GM10266 (cell line): ENCODE measurements around the gene KRTAP6-2.

ENCODE experiments used
- DNase-seq: peaks from one replicate; pipeline ENCODE4 v3.0.0; 2012; ENCODE audit errors: extremely low spot score
- TF ChIP-seq, protein P1 (sequence below): IDR thresholded peaks from 2 replicates; pipeline ENCODE4 v1.5.1; 2012; ENCODE audit warnings: mild to moderate bottlenecking, low read depth; ENCODE audit not compliant: control insufficient read depth, insufficient read depth; ENCODE audit errors: missing control alignments

Gene KRTAP6-2

DNA sequence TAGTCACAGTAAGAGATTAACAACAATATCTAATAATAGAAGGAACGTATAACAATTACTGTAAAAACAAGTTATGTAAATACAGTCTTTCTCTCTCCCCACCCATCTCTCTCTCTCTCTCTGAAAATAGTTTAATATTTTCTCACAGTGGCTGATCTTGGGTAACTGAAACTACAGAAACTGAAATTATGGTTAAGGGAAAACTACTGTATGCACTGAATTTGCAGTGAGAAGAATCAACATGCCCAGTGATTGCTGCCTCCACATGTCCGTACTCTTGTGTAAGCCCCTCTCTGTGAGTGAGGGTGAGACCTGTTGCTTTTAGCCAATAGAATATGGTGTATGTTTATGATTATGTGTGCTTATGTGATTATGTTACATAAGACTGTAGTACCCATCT, 13.4 kb upstream of the KRTAP6-2 start:
- DNase-seq = no peak
- TF ChIP-seq, protein P1, sequence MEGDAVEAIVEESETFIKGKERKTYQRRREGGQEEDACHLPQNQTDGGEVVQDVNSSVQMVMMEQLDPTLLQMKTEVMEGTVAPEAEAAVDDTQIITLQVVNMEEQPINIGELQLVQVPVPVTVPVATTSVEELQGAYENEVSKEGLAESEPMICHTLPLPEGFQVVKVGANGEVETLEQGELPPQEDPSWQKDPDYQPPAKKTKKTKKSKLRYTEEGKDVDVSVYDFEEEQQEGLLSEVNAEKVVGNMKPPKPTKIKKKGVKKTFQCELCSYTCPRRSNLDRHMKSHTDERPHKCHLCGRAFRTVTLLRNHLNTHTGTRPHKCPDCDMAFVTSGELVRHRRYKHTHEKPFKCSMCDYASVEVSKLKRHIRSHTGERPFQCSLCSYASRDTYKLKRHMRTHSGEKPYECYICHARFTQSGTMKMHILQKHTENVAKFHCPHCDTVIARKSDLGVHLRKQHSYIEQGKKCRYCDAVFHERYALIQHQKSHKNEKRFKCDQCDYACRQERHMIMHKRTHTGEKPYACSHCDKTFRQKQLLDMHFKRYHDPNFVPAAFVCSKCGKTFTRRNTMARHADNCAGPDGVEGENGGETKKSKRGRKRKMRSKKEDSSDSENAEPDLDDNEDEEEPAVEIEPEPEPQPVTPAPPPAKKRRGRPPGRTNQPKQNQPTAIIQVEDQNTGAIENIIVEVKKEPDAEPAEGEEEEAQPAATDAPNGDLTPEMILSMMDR = no peak

DNA sequence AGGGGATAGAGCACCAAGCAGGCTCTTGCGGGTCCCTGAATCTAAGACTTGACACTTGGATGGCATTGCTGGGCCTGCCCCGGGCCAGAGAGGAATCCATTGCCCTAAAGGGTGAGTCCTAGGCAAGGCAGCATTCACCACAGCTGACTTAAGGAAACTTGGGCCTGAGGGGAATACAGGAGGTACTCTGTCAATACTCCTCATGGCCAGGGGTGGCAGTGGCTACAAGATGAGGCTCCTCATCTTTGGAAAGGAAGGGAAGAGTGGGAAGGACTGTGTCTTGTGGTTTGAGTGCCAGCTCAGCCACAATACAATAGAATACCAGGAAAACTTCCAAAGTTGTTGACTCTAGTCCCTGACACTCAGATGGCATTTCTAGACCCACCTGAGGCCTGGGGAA, 7.3 kb upstream of the KRTAP6-2 start:
- TF ChIP-seq, protein P1 = no peak
- DNase-seq = no peak

DNA sequence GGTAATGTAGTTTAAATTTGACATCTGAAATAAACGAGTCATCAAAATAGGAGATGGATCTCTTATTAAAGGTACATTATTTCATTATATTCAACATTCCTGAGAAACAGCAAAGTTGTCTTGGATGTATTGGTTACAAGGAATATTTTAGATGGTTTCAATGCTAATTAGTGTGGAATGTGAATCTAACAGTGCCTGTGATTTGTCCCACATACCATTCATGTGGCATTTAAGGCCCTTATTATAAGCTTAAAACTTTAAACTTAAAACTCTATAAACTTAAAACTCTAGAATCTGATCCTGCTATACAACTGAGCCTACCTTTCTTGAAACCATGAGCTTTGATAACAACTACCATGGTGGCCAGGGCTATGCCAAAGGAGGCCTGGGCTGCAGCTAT, 2.1 kb upstream of the KRTAP6-2 start, which contains the start of gene KRTAP22-1:
TSS of gene KRTAP22-1 (plus strand) at position 301 of the 400 bp plus-strand sequence.
- DNase-seq = no peak

DNA sequence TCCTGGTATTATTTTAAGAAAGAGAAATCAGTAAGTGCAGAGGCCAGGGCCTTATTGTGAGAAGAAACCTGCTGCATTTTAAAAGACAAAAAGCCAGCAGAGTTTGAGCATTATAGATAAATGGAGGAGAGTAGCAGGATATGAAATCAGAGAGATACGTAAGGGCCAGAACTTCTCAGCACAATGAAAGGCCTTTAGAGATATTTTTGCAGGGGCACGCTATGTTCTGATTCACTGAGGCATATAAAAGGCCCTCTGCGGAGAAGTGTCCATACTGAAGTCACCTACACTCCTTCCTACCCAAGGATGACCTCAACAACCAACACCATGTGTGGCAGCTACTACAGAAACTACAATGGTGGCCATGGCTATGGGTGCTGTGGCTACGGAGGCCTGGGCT, 6.6 kb downstream of the KRTAP6-2 start, which contains the start of gene KRTAP6-3:
TSS of gene KRTAP6-3 (plus strand) at position 301 of the 400 bp plus-strand sequence. CDS start at position 307, 6 bp downstream.
- TF ChIP-seq, protein P1 = no peak
- no peak for DNase-seq

More for the DNA sequence above, 2.1 kb upstream of the KRTAP6-2 start, which contains the start of gene KRTAP22-1:
- TF ChIP-seq, protein P1 = no peak

DNA sequence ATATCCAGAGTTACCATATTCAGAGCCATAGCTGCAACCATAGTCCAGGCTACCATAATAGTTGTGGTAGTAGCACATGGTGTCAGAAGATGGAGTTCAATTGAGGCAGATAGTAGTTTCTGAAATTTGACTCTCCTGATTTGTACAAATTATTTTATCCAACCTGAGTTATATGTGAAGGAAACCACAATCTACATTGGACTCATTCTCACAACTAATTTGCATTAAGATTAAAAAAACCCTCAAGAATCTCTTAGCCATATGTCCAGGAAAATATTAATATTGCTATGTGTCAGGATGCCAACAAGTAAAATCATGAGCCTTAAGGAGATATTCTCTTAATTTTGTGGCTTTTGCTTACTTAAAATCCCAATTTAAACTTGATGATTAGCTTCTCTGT, 8.4 kb downstream of the KRTAP6-2 start, which contains the start of gene KRTAP22-2:
TSS of gene KRTAP22-2 (minus strand) at position 101 of the 400 bp plus-strand sequence.
- TF ChIP-seq, protein P1 = no peak
- DNase-seq = no peak

DNA sequence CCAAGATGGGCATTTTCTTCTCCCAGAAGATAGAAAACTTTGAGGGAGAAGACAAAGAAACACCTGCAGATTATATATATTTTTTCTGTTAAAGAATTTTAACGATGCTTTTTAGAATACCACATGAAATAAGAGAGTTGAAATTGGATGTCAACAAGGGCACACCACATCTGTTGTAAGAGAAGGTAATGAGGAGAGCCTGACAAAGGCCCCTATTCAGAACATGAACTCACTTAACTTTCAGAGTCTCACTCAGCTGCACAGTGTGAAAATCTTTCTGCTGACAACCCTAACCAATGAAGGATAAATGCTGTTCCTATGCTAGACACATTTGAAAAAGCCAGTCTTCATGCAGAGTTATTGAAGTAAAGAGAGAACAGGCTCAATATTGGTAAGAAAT, 15.8 kb downstream of the KRTAP6-2 start:
- TF ChIP-seq, protein P1 = no peak
- no peak for DNase-seq

DNA sequence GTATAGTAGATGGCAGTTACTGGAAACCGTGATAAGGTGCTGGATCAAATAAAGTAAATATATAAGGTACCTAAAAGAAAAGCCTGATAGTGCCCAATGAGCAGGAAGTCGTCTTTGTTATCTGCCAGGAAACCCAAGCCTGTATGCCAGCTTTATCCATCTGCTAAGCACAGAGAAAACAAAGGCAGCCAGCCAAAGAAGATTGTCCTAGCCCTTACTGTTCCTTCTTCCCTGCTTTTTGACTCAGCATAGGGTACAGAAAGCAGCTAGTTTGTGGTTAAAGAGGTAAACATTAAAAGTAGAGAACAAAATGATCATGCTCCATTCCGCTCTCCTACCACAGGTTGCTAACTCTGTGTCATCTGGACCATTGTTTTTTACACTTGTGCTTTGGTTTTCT, 18.6 kb downstream of the KRTAP6-2 start:
- DNase-seq = no peak

More for the DNA sequence above, 18.6 kb downstream of the KRTAP6-2 start:
- TF ChIP-seq, protein P1 = no peak
